Smooth muscle cell (in vitro differentiated cells): ENCODE measurements around the gene KIF25. TPM values are rescaled to one million over a fixed set of nuclear protein-coding genes. Genes with fewer than 3 reads are reported as not detected.

Source experiments
- DNase-seq: peaks from one replicate; lab custom pipeline; 2025; ENCODE audit not compliant: unreplicated experiment; lab: John Stamatoyannopoulos, UW
- H2AFZ ChIP-seq: fragments of 200-600 bp; sonication (generic); 2 replicates; pipeline ENCODE4 v1.6.0; 2016; ENCODE audit warnings: antibody characterized with exemption, low read depth, mild to moderate bottlenecking
- H3F3A ChIP-seq: fragments of 200-600 bp; sonication (generic); 2 replicates; pipeline ENCODE4 v1.6.0; 2017; ENCODE audit warnings: antibody characterized with exemption, low read depth
- H3K27ac ChIP-seq: fragments of 200-600 bp; sonication (generic); 2 replicates; pipeline ENCODE4 v1.5.1; 2016; ENCODE audit warnings: low read depth, mild to moderate bottlenecking
- H3K27me3 ChIP-seq: fragments of 200-600 bp; sonication (generic); 2 replicates; pipeline ENCODE4 v1.6.1; 2016; ENCODE audit warnings: low read depth, mild to moderate bottlenecking
- H3K36me3 ChIP-seq: fragments of 200-600 bp; sonication (generic); 2 replicates; pipeline ENCODE4 v1.5.1; 2016; ENCODE audit warnings: low read depth
- H3K4me1 ChIP-seq: fragments of 200-600 bp; sonication (generic); 2 replicates; pipeline ENCODE4 v1.5.1; 2016; ENCODE audit warnings: low read depth
- H3K4me2 ChIP-seq: fragments of 200-600 bp; sonication (generic); 2 replicates; pipeline ENCODE4 v1.6.0; 2016; ENCODE audit warnings: mild to moderate bottlenecking
- H3K4me3 ChIP-seq: fragments of 200-600 bp; sonication (generic); 2 replicates; pipeline ENCODE4 v1.5.1; 2016; ENCODE audit warnings: mild to moderate bottlenecking
- H3K79me2 ChIP-seq: fragments of 200-600 bp; sonication (generic); 2 replicates; pipeline ENCODE4 v1.6.0; 2016; ENCODE audit warnings: low read depth, mild to moderate bottlenecking
- H3K9ac ChIP-seq: fragments of 200-600 bp; sonication (generic); 2 replicates; pipeline ENCODE4 v1.6.0; 2016; ENCODE audit warnings: low read depth
- H3K9me3 ChIP-seq: fragments of 200-600 bp; sonication (generic); replicated peaks from 2 replicates; pipeline ENCODE4 v1.5.1; 2016; ENCODE audit warnings: low read depth
- H4K20me1 ChIP-seq: fragments of 200-600 bp; sonication (generic); 2 replicates; pipeline ENCODE4 v1.6.0; 2016; ENCODE audit warnings: low read depth
- WGBS: methylation state at CpG from one replicate; pipeline ENCODE4 v1.1.7; 2016; ENCODE audit warnings: low lambda C conversion rate; 5-methylcytosine and 5-hydroxymethylcytosine counted together
- polyA plus RNA-seq: library from polyadenylated mRNA; unstranded; fragments of >200 nt; fragmentation: Nextera tagmentation; extraction: Ambion mirVana; gene quantifications from 2 replicates; pipeline ENCODE4 v1.2.1, GENCODE V29; 2016
- total RNA-seq: library from RNA; depleted of rRNA; stranded (reverse); fragments of >200 nt; gene quantifications from 2 replicates; pipeline ENCODE4 v1.2.3, GENCODE V29; 2014
- TF ChIP-seq, protein P1 (sequence below): fragments of 200-600 bp; sonication (generic); IDR thresholded peaks from 2 replicates; pipeline ENCODE4 v1.5.1; 2017; ENCODE audit warnings: borderline replicate concordance, mild to moderate bottlenecking, antibody characterized with exemption; ENCODE audit not compliant: insufficient read depth, poor library complexity, severe bottlenecking

KIF25 gene
- total and polyA plus RNA-seq, 2 experiments from 2014 or later: 0.22 to 1.5 TPM

DNA sequence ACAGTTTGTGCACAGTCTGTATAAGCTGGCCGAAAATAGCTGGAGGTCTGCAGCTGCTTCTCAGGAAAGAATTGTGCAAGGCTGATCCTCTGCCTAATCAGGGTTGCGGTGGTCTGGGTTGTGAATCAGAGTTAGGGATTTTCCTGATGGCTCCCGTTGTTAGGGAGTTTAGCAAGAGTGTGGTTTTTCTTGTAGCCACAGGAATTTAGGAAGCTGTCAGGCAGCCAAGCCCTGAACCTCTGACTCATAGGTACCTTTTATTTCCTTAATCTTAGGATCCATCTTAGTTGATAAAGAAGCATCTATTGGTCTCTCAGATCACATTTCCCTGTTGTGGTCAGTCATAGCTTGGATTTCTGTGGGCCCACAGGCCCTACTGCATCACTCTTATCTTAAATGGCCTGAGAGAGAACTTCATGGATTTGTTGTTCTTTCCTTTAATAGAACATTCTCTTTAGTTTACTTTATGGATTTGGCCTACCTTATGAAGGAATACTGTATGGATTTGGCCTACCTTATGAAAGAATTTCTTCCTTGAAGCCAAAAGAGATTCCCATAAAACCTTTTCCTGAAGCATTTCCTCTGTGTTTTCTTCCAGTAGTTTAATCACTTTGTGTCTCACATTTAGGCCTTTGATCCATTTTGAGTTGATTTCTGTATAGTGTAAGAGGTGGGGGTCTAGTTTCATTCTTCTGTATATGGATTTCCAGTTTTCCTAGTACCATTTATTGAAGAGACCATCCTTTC, 10.3 kb downstream of the KIF25 start:
- no peak overlapping the region for H3K4me3 ChIP-seq
- H3K27ac ChIP-seq: peak overlapping the region; percentile 78
- TF ChIP-seq, protein P1, sequence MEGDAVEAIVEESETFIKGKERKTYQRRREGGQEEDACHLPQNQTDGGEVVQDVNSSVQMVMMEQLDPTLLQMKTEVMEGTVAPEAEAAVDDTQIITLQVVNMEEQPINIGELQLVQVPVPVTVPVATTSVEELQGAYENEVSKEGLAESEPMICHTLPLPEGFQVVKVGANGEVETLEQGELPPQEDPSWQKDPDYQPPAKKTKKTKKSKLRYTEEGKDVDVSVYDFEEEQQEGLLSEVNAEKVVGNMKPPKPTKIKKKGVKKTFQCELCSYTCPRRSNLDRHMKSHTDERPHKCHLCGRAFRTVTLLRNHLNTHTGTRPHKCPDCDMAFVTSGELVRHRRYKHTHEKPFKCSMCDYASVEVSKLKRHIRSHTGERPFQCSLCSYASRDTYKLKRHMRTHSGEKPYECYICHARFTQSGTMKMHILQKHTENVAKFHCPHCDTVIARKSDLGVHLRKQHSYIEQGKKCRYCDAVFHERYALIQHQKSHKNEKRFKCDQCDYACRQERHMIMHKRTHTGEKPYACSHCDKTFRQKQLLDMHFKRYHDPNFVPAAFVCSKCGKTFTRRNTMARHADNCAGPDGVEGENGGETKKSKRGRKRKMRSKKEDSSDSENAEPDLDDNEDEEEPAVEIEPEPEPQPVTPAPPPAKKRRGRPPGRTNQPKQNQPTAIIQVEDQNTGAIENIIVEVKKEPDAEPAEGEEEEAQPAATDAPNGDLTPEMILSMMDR: no peak
- no peak for DNase-seq
- no peak overlapping the region for H3K4me2 ChIP-seq
- no peaks in the 10 kb centered on the region for H3K27me3 ChIP-seq
- H3K9ac ChIP-seq: peak overlapping the region; percentile 12
- 1% methylated on average over 3 of the region's 3 CpGs for WGBS
- H3K79me2 ChIP-seq: no peaks in the 10 kb centered on the region
- no peaks in the 10 kb centered on the region for H3K4me1 ChIP-seq
- H3K9me3 ChIP-seq: peaks cover 8% of the 10 kb centered on the region
- no peak overlapping the region for H2AFZ ChIP-seq
- H3K36me3 ChIP-seq: no peaks in the 10 kb centered on the region
- H4K20me1 ChIP-seq: no peaks in the 10 kb centered on the region
- H3F3A ChIP-seq: peaks cover 26% of the 10 kb centered on the region

DNA sequence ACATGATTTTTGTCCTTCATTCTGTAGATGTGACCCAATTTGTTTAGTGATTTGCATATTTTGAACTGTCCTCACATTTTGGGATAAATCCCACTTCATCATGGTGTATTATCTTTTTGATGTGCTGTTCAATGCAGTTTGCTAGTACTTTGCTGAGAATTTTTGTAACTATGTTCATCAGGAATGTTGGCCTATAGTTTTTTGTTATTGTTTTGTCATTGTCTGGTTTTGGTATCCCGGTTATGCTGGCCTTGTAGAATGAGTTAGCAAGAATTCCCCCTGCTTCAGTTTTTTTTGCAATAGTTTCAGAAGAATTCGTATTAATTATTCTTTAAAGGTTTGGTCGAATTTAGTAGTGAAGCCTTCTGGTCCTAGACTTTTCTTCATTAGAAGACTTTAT, 11.9 kb downstream of the KIF25 start:
- no peaks in the 10 kb centered on the region for H3K27me3 ChIP-seq
- no peaks in the 10 kb centered on the region for H3K36me3 ChIP-seq
- H4K20me1 ChIP-seq: no peaks in the 10 kb centered on the region
- H3F3A ChIP-seq: peaks cover 26% of the 10 kb centered on the region
- no peak overlapping the region for H2AFZ ChIP-seq
- H3K9ac ChIP-seq: no peak overlapping the region
- 95% methylated on average over 3 of the region's 3 CpGs for WGBS
- H3K4me1 ChIP-seq: no peaks in the 10 kb centered on the region
- no peak for DNase-seq
- H3K27ac ChIP-seq: no peak overlapping the region
- H3K79me2 ChIP-seq: no peaks in the 10 kb centered on the region
- H3K4me2 ChIP-seq: no peak overlapping the region
- H3K9me3 ChIP-seq: peaks cover 8% of the 10 kb centered on the region
- no peak overlapping the region for H3K4me3 ChIP-seq
- TF ChIP-seq, protein P1: no peak

DNA sequence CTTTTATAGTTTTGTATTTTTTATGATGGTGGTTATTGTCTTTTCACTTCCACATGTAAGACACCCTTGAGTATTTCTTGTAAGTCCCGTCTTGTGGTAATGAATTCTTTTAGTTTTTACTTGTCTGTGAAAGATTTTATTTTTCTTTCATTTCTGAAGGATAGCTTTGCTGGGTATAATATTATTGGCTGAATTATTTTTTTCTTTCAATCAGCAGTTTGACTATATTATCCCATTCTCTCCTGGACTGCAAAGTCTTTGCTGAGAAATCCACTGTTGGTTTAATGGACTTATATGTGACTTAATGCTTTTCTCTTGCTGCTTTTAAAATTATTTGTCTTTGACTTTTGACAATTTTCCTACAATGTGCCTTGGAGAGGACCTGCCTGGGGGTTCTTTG, 13.8 kb downstream of the KIF25 start:
- H2AFZ ChIP-seq: no peak overlapping the region
- no peaks in the 10 kb centered on the region for H3K79me2 ChIP-seq
- no peak overlapping the region for H3K4me2 ChIP-seq
- H4K20me1 ChIP-seq: no peaks in the 10 kb centered on the region
- H3K4me3 ChIP-seq: no peak overlapping the region
- H3K27me3 ChIP-seq: no peaks in the 10 kb centered on the region
- TF ChIP-seq, protein P1: no peak
- no peaks in the 10 kb centered on the region for H3K36me3 ChIP-seq
- no peak for DNase-seq
- H3K27ac ChIP-seq: no peak overlapping the region
- H3K9ac ChIP-seq: no peak overlapping the region
- H3K9me3 ChIP-seq: peaks cover 11% of the 10 kb centered on the region
- H3K4me1 ChIP-seq: no peaks in the 10 kb centered on the region
- WGBS: 82% methylated on average over 1 of the region's 1 CpG
- H3F3A ChIP-seq: peaks cover 24% of the 10 kb centered on the region
